H1 (cell line): ENCODE data around the gene ITGAV. TPM values are rescaled to one million over a fixed set of nuclear protein-coding genes. Genes with fewer than 3 reads are reported as not detected.

Experiments used
- CEBPB ChIP-seq: IDR thresholded peaks from 2 replicates; pipeline ENCODE4 v1.6.1; 2012; ENCODE audit warnings: low read depth, low read length
- CHD2 ChIP-seq: IDR thresholded peaks from 2 replicates; pipeline ENCODE4 v1.6.1; 2012; ENCODE audit warnings: low read length, improper control_type of control experiment
- HDAC2 ChIP-seq, 2 experiments: fragments of 300-600 bp in 1 of 2; sonication (generic) in 1 of 2; IDR thresholded peaks; 2 replicates each; pipeline ENCODE4 v1.6.1; 2011 to 2012; ENCODE audit warnings: low read depth in 2 of 2, low read length in 2 of 2, mild to moderate bottlenecking in 2 of 2, moderate library complexity in 2 of 2, borderline replicate concordance in 1 of 2, inconsistent platforms in 1 of 2
- TEAD4 ChIP-seq: IDR thresholded peaks from 2 replicates; pipeline ENCODE4 v1.6.1; 2012; ENCODE audit warnings: low read depth, low read length, inconsistent platforms, mixed read lengths
- polyA plus RNA-seq, 7 experiments: library from polyadenylated mRNA; depleted of rRNA in 3 of 7; stranded (reverse) in 5 of 7; unstranded in 2 of 7; fragments of >200 nt in 5 of 7; fragments of 200-250 nt in 2 of 7; gene quantifications; 1 replicate in 5 of 7; 2 replicates in 1 of 7; 4 replicates in 1 of 7; pipeline versions ENCODE4 v1.2.1 to v1.2.3, GENCODE V29; 2011 to 2013; ENCODE audit warnings: missing spikeins in 2 of 7, mixed read lengths in 2 of 7
- total RNA-seq: library from RNA; stranded (reverse); fragmentation: NEBNext Ultra II Directional; extraction: Animal tissue kit (Norgen Biotek cat#: 25700); gene quantifications from 2 replicates; pipeline ENCODE4 v1.2.1, GENCODE V29; 2021

ITGAV gene
- total and polyA plus RNA-seq, 2 of the 8 experiments (the other 6 are each of a cell fraction or from before 2014, with no cell fraction given): 11.7 to 42.4 TPM

DNA sequence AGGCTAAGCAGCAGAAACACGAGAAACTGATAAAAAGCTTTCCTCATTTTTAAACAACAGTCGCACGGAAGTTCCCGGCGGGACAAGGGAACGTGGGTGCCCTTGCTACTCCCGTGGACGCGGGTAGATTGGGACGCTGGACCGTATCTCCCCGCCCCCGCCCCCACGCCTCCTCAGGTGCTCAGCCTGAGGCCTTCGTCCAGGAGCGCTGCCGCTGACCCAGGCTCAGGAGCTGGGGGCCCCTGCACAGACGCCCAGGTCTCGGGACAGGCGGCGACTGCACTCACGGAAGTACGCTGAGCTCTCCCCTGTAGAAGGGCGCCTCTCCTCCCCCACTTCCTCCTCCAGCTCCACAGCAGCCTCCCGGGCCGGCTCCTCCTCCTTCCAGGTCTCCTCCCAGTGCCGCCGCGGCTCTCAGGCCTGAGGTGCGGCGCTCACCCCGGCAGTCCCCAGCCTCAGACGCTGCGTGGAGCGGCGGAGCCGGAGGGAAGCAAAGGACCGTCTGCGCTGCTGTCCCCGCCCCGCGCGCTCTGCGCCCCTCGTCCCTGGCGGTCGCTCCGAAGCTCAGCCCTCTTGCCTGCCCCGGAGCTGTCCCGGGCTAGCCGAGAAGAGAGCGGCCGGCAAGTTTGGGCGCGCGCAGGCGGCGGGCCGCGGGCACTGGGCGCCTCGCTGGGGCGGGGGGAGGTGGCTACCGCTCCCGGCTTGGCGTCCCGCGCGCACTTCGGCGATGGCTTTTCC lies at the start of gene ITGAV (continued):
- TF ChIP-seq HDAC2 (IDR thresholded peaks at IDR 0.05; ENCODE audit: borderline replicate concordance in 1 of 2, low read depth in 2 of 2, low read length in 2 of 2) (0 out of 4 replicates have a peak, but pooled peaks of 1 of the 2 experiments have one; percentile 4), CEBPB (no peak), CHD2 (no peak), TEAD4 (no peak)
